SK-N-MC (cell line): ENCODE measurements around the gene NVL.
"Not testable (repeated sequence)": the region's sequence is repeated elsewhere in the genome, so short reads cannot be mapped to it uniquely, and the experiment has no call there.

Experiments
- EZH2 ChIP-seq: fragments of 200-600 bp; sonication (generic); IDR thresholded peaks from one replicate; pipeline ENCODE4 v1.6.1; 2017; ENCODE audit warnings: antibody characterized with exemption
- FOXP2 ChIP-seq: optimal IDR thresholded peaks from 2 replicates; pipeline ENCODE3; 2011; ENCODE audit warnings: mild to moderate bottlenecking, moderate library complexity; ENCODE audit not compliant: insufficient read depth; ENCODE audit errors: extremely low read length, control extremely low read depth
- POLR2AphosphoS5 ChIP-seq: IDR thresholded peaks from 2 replicates; pipeline ENCODE4 v1.6.1; 2012; ENCODE audit warnings: mild to moderate bottlenecking, low read depth, low read length, borderline replicate concordance

DNA sequence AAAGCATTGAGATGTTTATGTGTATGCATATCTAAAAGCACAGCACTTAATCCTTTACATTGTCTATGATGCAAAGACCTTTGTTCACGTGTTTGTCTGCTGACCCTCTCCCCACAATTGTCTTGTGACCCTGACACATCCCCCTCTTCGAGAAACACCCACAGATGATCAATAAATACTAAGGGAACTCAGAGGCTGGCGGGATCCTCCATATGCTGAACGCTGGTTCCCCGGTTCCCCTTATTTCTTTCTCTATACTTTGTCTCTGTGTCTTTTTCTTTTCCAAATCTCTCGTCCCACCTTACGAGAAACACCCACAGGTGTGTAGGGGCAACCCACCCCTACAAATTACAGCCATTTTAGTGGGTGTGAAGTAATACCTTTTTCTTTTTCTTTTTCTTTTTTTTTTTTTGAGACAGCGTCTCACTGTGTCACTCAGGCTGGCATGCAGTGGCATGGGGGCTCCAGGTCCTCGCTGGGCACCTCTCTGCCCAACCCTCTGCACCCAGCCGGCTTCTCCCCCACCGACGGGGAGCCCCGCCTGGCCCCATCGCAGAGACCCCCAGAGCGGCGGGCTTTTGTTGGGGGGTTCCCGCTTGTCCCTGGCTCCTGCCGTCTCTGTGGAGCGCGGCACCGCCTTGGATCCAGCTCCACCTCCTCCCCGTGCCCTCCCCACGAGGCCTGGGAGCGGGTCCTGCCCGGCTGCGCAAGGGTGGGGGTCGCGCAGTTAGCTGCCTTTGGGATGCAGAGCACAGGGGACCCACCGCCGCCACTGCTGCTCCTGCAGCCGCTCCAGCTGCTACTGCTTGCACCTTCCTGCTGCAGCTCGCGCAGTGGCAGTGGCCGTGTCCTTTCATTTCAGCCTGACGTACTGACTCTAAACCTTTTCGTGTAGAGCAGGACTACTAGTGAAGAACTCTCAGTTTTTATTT is 10.7 kb upstream of the NVL start:
- not testable (repeated sequence) for TF ChIP-seq EZH2, POLR2AphosphoS5, FOXP2
